Measurements from ENCODE around the gene PPP6R1.

DNA sequence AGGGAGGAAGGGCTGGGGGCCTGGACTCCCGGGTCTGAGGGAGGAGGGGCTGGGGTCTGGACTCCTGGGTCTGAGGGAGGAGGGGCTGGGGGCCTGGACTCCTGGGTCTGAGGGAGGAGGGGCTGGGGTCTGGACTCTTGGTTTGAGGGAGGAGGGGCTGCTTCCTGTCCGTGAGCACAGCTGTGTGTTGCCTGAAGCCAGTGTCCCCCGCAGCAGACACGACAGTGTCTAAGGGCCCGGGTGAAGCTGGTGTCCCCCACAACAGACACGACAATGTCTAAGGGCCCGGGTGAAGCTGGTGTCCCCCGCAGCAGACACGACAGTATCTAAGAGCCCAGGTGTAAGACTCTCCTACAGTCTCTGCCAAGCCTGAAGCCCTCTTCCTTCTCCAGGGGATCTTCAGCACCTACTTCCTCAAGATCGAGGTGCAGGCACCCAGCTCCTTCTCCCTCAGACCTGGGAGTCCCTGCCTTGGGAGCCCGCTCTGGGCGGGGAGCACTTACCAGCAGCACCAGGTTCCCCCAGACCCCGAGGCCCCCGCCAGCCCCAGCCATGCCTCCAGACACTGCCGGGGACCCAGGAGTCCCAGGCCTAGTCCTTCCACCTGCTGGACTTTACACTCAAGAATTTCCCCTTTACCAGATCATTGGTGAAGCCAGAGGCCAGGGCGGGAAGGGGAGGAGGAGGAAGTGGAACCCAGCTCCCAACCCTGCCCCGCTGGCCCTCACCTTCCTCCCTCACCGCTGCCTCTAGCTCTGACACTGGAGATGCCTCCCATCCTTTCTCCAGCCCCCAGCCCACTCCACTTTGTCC lies 49.7 kb downstream of the PPP6R1 start, which contains the start of gene PTPRH:
- TF ChIP-seq, protein P1, sequence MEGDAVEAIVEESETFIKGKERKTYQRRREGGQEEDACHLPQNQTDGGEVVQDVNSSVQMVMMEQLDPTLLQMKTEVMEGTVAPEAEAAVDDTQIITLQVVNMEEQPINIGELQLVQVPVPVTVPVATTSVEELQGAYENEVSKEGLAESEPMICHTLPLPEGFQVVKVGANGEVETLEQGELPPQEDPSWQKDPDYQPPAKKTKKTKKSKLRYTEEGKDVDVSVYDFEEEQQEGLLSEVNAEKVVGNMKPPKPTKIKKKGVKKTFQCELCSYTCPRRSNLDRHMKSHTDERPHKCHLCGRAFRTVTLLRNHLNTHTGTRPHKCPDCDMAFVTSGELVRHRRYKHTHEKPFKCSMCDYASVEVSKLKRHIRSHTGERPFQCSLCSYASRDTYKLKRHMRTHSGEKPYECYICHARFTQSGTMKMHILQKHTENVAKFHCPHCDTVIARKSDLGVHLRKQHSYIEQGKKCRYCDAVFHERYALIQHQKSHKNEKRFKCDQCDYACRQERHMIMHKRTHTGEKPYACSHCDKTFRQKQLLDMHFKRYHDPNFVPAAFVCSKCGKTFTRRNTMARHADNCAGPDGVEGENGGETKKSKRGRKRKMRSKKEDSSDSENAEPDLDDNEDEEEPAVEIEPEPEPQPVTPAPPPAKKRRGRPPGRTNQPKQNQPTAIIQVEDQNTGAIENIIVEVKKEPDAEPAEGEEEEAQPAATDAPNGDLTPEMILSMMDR (IDR thresholded peaks at IDR 0.05; ENCODE audit: poor library complexity), result no peak
- no peak for TF ChIP-seq EZH2 (IDR thresholded peaks at IDR 0.05; ENCODE audit: borderline replicate concordance)

All from hepatocyte (in vitro differentiated cells).